Measurements from ENCODE around the gene PHTF2. TPM values are rescaled to one million over a fixed set of nuclear protein-coding genes. Genes with fewer than 3 reads are reported as not detected.

Gene PHTF2
- total and polyA plus RNA-seq, 7 donors: 16.7 to 101 (median 51.7) TPM

DNA sequence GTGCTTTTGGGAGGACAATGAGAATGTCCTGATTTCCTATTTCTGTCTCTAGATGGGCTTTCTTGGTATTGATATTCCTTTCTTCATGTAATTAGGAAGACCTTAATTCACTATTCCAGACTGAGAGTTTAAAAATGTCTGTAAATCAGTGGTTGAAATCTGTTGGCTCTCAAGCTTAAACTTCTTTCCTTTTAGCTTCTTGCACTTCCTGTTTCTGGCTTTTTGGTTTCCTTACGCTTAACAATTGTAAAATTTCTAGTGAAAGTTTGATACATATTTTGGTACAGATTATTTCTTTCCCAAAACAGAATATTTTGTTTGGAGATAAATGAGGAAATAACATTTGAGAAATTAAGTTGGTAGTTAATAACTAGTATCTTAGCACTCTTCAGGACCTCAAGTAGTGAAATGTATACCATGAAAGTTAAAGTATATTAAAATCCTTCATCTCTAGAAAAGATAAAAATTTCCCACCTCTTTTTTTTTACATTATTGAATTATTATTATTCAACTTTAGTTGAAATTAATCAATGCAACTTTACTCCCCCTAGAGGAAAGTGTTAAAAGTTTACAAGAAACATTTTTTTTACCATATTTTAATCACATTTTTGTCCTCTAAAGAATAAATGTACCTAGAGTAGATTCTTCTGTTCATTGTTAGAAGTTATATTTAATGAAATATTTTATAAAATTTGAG, 137.2 kb downstream of the PHTF2 start:
- H3K27ac ChIP-seq: no peak overlapping the region
- H3K4me1 ChIP-seq: no peaks in the 10 kb centered on the region
- DNase-seq (no peak), ATAC-seq (no peak)
- TF ChIP-seq CTCF (IDR thresholded peaks at IDR 0.05): peak; percentile 14
- intact Hi-C loops (cut with DNase I): no loop called here
- H3K9me3 ChIP-seq: no peaks in the 10 kb centered on the region
- 79 to 84% (median 79%) methylated on average over 1 of the region's 1 CpG for WGBS, 3 donors
- peaks cover 0 to 13% of the 10 kb centered on the region in 2 donors for H3K36me3 ChIP-seq (ENCODE audit: insufficient read depth in 1 of 2, low read depth in 1 of 2)
- H3K4me3 ChIP-seq: no peak overlapping the region
- no peaks in the 10 kb centered on the region for H3K27me3 ChIP-seq (ENCODE audit: insufficient read depth in 3 of 3, low read length in 2 of 3)

DNA sequence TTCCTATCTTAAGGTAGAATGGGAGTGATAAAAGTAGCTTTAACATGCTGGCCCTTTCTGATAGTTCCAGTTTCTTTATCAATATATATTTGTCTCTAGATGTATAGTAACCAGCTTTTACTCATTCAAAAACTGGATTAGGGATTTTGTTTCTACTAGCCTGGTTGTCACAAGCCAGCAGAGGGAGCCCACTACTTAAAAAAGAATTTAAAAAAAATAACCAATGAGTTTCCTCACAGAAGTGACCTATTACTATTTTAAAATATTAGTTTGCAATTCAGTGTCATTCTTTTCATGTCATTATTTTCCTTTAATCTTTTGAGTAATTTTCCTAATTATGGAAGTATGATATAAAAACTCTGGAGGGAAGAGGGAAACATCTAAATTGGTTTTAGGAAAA, 142.1 kb downstream of the PHTF2 start:
- Histone ChIP-seq H3K4me1 (no peaks in the 10 kb centered on the region), H3K27ac (no peak overlapping the region), H3K9me3 (no peaks in the 10 kb centered on the region), H3K36me3 (ENCODE audit: insufficient read depth in 1 of 2, low read depth in 1 of 2) (peaks cover 0 to 58% of the 10 kb centered on the region in 2 donors), H3K27me3 (ENCODE audit: insufficient read depth in 3 of 3, low read length in 2 of 3) (no peaks in the 10 kb centered on the region), H3K4me3 (no peak overlapping the region)
- ATAC-seq (no peak), DNase-seq (no peak)
- intact Hi-C loops (cut with DNase I): no loop called here
- TF ChIP-seq CTCF (IDR thresholded peaks at IDR 0.05): peak; percentile 57

GRCh38 chr7:77942431-77942830, 143.9 kb downstream of the PHTF2 start:
- intact Hi-C loops (cut with DNase I): no loop called here
- ATAC-seq: no peak

GRCh38 chr7:77944183-77945182, 145.9 kb downstream of the PHTF2 start:
- DNase-seq (no peak), ATAC-seq (no peak)
- H3K4me1 ChIP-seq: no peaks in the 10 kb centered on the region
- no peaks in the 10 kb centered on the region for H3K27me3 ChIP-seq (ENCODE audit: insufficient read depth in 3 of 3, low read length in 2 of 3)
- WGBS, 3 donors: 91 to 95% (median 95%) methylated on average over 9 of the region's 9 CpGs
- H3K27ac ChIP-seq: no peak overlapping the region
- no peaks in the 10 kb centered on the region for H3K9me3 ChIP-seq
- TF ChIP-seq CTCF (IDR thresholded peaks at IDR 0.05): no peak
- intact Hi-C loops (cut with DNase I): no loop called here
- H3K4me3 ChIP-seq: no peak overlapping the region
- peaks cover 0 to 58% of the 10 kb centered on the region in 2 donors for H3K36me3 ChIP-seq (ENCODE audit: insufficient read depth in 1 of 2, low read depth in 1 of 2)

More at GRCh38 chr7:77942431-77942830, 143.9 kb downstream of the PHTF2 start:
- no peaks in the 10 kb centered on the region for H3K27me3 ChIP-seq (ENCODE audit: insufficient read depth in 3 of 3, low read length in 2 of 3)
- H3K27ac ChIP-seq: no peak overlapping the region
- WGBS, 3 donors: 89 to 96% (median 94%) methylated on average over 4 of the region's 4 CpGs
- H3K4me3 ChIP-seq: no peak overlapping the region
- DNase-seq: no peak
- no peaks in the 10 kb centered on the region for H3K9me3 ChIP-seq
- peaks cover 0 to 58% of the 10 kb centered on the region in 2 donors for H3K36me3 ChIP-seq (ENCODE audit: insufficient read depth in 1 of 2, low read depth in 1 of 2)
- H3K4me1 ChIP-seq: no peaks in the 10 kb centered on the region
- no peak for TF ChIP-seq CTCF (IDR thresholded peaks at IDR 0.05)

All from psoas muscle (tissue), 8 donors.